CD14-positive monocyte (primary cell): Measurements from ENCODE around the gene DPP10. TPM values are rescaled to one million over a fixed set of nuclear protein-coding genes. Genes with fewer than 3 reads are reported as not detected.

Source experiments
- DNase-seq, 3 donors: peaks; one replicate each; pipeline ENCODE4 v3.0.0-alpha.2; 2011 to 2022
- H2AFZ ChIP-seq: 2 replicates; pipeline ENCODE4 v1.6.0; 2012; ENCODE audit warnings: mild to moderate bottlenecking, low read depth, low read length, inconsistent platforms; ENCODE audit not compliant: insufficient read depth, poor library complexity, severe bottlenecking
- H3K27ac ChIP-seq, 2 donors: 1 replicate in 1 of 2; 2 replicates in 1 of 2; pipeline ENCODE4 v1.5.1; 2012 to 2013; ENCODE audit warnings: low read length in 2 of 2, control low read depth in 1 of 2, inconsistent platforms in 1 of 2, low read depth in 1 of 2, mild to moderate bottlenecking in 1 of 2
- H3K27me3 ChIP-seq, 2 donors: one replicate each; pipeline versions ENCODE4 v1.6.0 to v1.6.1; 2011 to 2013; ENCODE audit warnings: low read length in 2 of 2; ENCODE audit not compliant: control insufficient read depth in 2 of 2, insufficient read depth in 2 of 2
- H3K36me3 ChIP-seq, 2 donors: replicated peaks in 1 of 2; 1 replicate in 1 of 2; 2 replicates in 1 of 2; pipeline versions ENCODE4 v1.5.1 to v1.6.1; 2012 to 2013; ENCODE audit warnings: low read length in 2 of 2, control low read depth in 1 of 2, inconsistent platforms in 1 of 2, mild to moderate bottlenecking in 1 of 2; ENCODE audit not compliant: insufficient read depth in 2 of 2, control insufficient read depth in 1 of 2
- H3K4me1 ChIP-seq, 2 donors: 1 replicate in 1 of 2; 2 replicates in 1 of 2; pipeline versions ENCODE4 v1.5.1 to v1.6.1; 2012 to 2013; ENCODE audit warnings: low read length in 2 of 2, control low read depth in 1 of 2, inconsistent platforms in 1 of 2, mild to moderate bottlenecking in 1 of 2, moderate library complexity in 1 of 2; ENCODE audit not compliant: insufficient read depth in 2 of 2, control insufficient read depth in 1 of 2
- H3K4me2 ChIP-seq: replicated peaks from 2 replicates; pipeline ENCODE3; 2012; ENCODE audit warnings: low read length, moderate library complexity, mild to moderate bottlenecking; ENCODE audit not compliant: poor library complexity, severe bottlenecking; ENCODE audit errors: extremely low read depth
- H3K4me3 ChIP-seq, 3 experiments: fragments of 200-600 bp in 1 of 3; sonication (generic) in 1 of 3; replicated peaks in 1 of 3; 1 replicate in 2 of 3; 2 replicates in 1 of 3; pipeline ENCODE4 v1.5.1; 2011 to 2013; ENCODE audit warnings: low read length in 3 of 3, mild to moderate bottlenecking in 3 of 3, control low read depth in 2 of 3, low read depth in 2 of 3, inconsistent platforms in 1 of 3, moderate library complexity in 1 of 3
- H3K79me2 ChIP-seq: 2 replicates; pipeline ENCODE4 v1.6.0; 2012; ENCODE audit warnings: mild to moderate bottlenecking, control low read depth, inconsistent platforms, low read length, moderate library complexity; ENCODE audit not compliant: insufficient read depth
- H3K9ac ChIP-seq: 2 replicates; pipeline ENCODE4 v1.6.0; 2017; ENCODE audit warnings: low read length, mild to moderate bottlenecking; ENCODE audit not compliant: insufficient read depth, poor library complexity, severe bottlenecking
- H3K9me3 ChIP-seq, 2 donors: replicated peaks in 1 of 2; 1 replicate in 1 of 2; 2 replicates in 1 of 2; pipeline versions ENCODE4 v1.5.1 to v1.6.1; 2012 to 2013; ENCODE audit warnings: low read length in 2 of 2, control low read depth in 1 of 2; ENCODE audit not compliant: control insufficient read depth in 1 of 2, insufficient read depth in 1 of 2
- H4K20me1 ChIP-seq: 2 replicates; pipeline ENCODE4 v1.6.0; 2012; ENCODE audit warnings: mild to moderate bottlenecking, low read length, control low read depth, moderate library complexity; ENCODE audit not compliant: insufficient read depth
- H3K27ac Mint-ChIP-seq, 7 donors: one replicate each; pipeline ENCODE4 v1.8.0; 2020; ENCODE audit warnings: mild to moderate bottlenecking in 7 of 7, mixed read lengths in 7 of 7, moderate library complexity in 6 of 7, inconsistent platforms in 2 of 7
- H3K27me3 Mint-ChIP-seq, 3 donors: one replicate each; pipeline ENCODE4 v1.8.0; 2021 to 2022; ENCODE audit warnings: low read depth in 3 of 3, mild to moderate bottlenecking in 3 of 3, mixed read lengths in 3 of 3, moderate library complexity in 3 of 3, inconsistent platforms in 1 of 3
- H3K36me3 Mint-ChIP-seq, 2 donors: one replicate each; pipeline ENCODE4 v1.8.0; 2020; ENCODE audit warnings: mixed read lengths in 2 of 2, inconsistent platforms in 1 of 2, mild to moderate bottlenecking in 1 of 2
- H3K4me1 Mint-ChIP-seq: one replicate; pipeline ENCODE4 v1.8.0; 2020; ENCODE audit warnings: mild to moderate bottlenecking, mixed read lengths
- H3K4me3 Mint-ChIP-seq, 2 donors: one replicate each; pipeline ENCODE4 v1.8.0; 2020; ENCODE audit warnings: mild to moderate bottlenecking in 2 of 2, mixed read lengths in 2 of 2, moderate library complexity in 1 of 2
- H3K9me3 Mint-ChIP-seq, 7 donors: one replicate each; pipeline ENCODE4 v1.8.0; 2020 to 2022; ENCODE audit warnings: mixed read lengths in 7 of 7, mild to moderate bottlenecking in 6 of 7, moderate library complexity in 6 of 7, inconsistent platforms in 2 of 7
- CTCF ChIP-seq: fragments of 200-600 bp; IDR thresholded peaks from one replicate; pipeline ENCODE4 v1.8.0; 2022; ENCODE audit warnings: antibody characterized with exemption, mild to moderate bottlenecking
- WGBS: methylation state at CpG from one replicate; pipeline ENCODE4 v1.1.5; 2013; ENCODE audit warnings: missing lambda C conversion rate; ENCODE audit not compliant: insufficient coverage; 5-methylcytosine and 5-hydroxymethylcytosine counted together
- intact Hi-C, 2 donors: fragments of 100-400 bp; cut with micrococcal nuclease; formaldehyde crosslinking; loops; one replicate each; pipeline versions ENCODE4 v1.15.0 to v1.15.1; 2023
- polyA plus RNA-seq, 3 donors: library from polyadenylated mRNA; depleted of rRNA in 1 of 3; unstranded in 2 of 3; stranded (reverse) in 1 of 3; fragments of 300-500 nt in 2 of 3; fragments of >200 nt in 1 of 3; fragmentation: Illumina TruSeq in 2 of 3; gene quantifications; 1 replicate in 2 of 3; 2 replicates in 1 of 3; pipeline ENCODE4 v1.2.3, GENCODE V29; 2012 to 2021

DPP10 gene
- polyA plus RNA-seq, 3 donors = not detected

- Histone ChIP-seq H3K9ac (no peak overlapping the region), H2AFZ (no peak overlapping the region), H3K4me2 (no peak overlapping the region), H4K20me1 (no peaks in the 10 kb centered on the region), H3K79me2 (no peaks in the 10 kb centered on the region), H3K27ac (no peak overlapping the region), H3K9me3 (no peaks in the 10 kb centered on the region), H3K36me3 (no peaks in the 10 kb centered on the region), H3K27me3 (no peaks in the 10 kb centered on the region), H3K4me3 (no peak overlapping the region), H3K4me1 (no peaks in the 10 kb centered on the region)
- Mint-ChIP-seq H3K4me3 (no peak overlapping the region), H3K27ac (no peak overlapping the region), H3K27me3 (no peaks in the 10 kb centered on the region), H3K36me3 (no peaks in the 10 kb centered on the region), H3K9me3 (peaks cover 0 to 9% (median 4%) of the 10 kb centered on the region in 7 donors), H3K4me1 (no peaks in the 10 kb centered on the region)
- 88% methylated on average over 5 of the region's 6 CpGs for WGBS
- intact Hi-C loops = no loop called here
- TF ChIP-seq CTCF = no peak
- no peak for DNase-seq
These were observed 371.9 kb downstream of the DPP10 start for GRCh38 chr2:114814355-114814754.

- no peak overlapping the region for H3K27ac ChIP-seq
- intact Hi-C loops = no loop called here
- H3K27ac Mint-ChIP-seq = no peak overlapping the region
- no peaks in the 10 kb centered on the region for H3K4me1 Mint-ChIP-seq
- no peak overlapping the region for H3K4me3 Mint-ChIP-seq
- no CpG with 5 or more reads among the region's 3 CpGs for WGBS
- no peaks in the 10 kb centered on the region for H4K20me1 ChIP-seq
- no peak overlapping the region for H2AFZ ChIP-seq
- no peak overlapping the region for H3K4me3 ChIP-seq
- no peak overlapping the region for H3K4me2 ChIP-seq
- H3K9me3 ChIP-seq = peaks cover 7 to 9% of the 10 kb centered on the region in 2 donors
- no peaks in the 10 kb centered on the region for H3K36me3 Mint-ChIP-seq
- no peaks in the 10 kb centered on the region for H3K79me2 ChIP-seq
- H3K27me3 Mint-ChIP-seq = no peaks in the 10 kb centered on the region
- no peak overlapping the region for H3K9ac ChIP-seq
- no peaks in the 10 kb centered on the region for H3K36me3 ChIP-seq
- H3K27me3 ChIP-seq = no peaks in the 10 kb centered on the region
- DNase-seq = no peak
- no peak for TF ChIP-seq CTCF
- H3K4me1 ChIP-seq = no peaks in the 10 kb centered on the region
- H3K9me3 Mint-ChIP-seq = peaks cover 0 to 9% (median 2%) of the 10 kb centered on the region in 7 donors
These were observed 378.6 kb downstream of the DPP10 start for GRCh38 chr2:114821055-114821454.
